Heart right ventricle (tissue), 16 donors: ENCODE data around the gene CD244. TPM values are rescaled to one million over a fixed set of nuclear protein-coding genes. Genes with fewer than 3 reads are reported as not detected.
A peak's percentile ranks its signal among the peaks of the same experiment; 100 is the strongest.

Experiments
- ATAC-seq, 8 donors: fragments of 200-7000 bp; cut with Tn5 transposase; one replicate each; pipeline ENCODE4 v1.9.1; 2020; ENCODE audit warnings: mild to moderate bottlenecking in 8 of 8, moderate library complexity in 8 of 8, moderate number of reproducible peaks in 1 of 8
- DNase-seq, 2 donors: peaks; one replicate each; pipeline ENCODE4 v3.0.0-alpha.2; 2020
- H3K27ac ChIP-seq, 10 donors: fragments of 200-600 bp; sonication (generic) in 2 of 10; one replicate each; pipeline versions ENCODE4 v1.5.0 to v1.8.0; 2020 to 2022; ENCODE audit warnings: mild to moderate bottlenecking in 3 of 10
- H3K27me3 ChIP-seq, 7 donors: fragments of 200-600 bp; one replicate each; pipeline ENCODE4 v1.8.0; 2021 to 2022; ENCODE audit warnings: mild to moderate bottlenecking in 2 of 7
- H3K36me3 ChIP-seq, 9 donors: fragments of 200-600 bp; sonication (generic) in 1 of 9; one replicate each; pipeline versions ENCODE4 v1.5.0 to v1.8.0; 2020 to 2022; ENCODE audit warnings: mild to moderate bottlenecking in 2 of 9
- H3K4me1 ChIP-seq, 9 donors: fragments of 200-600 bp; sonication (generic) in 1 of 9; one replicate each; pipeline versions ENCODE4 v1.5.0 to v1.8.0; 2020 to 2022; ENCODE audit warnings: mild to moderate bottlenecking in 4 of 9
- H3K4me3 ChIP-seq, 10 donors: fragments of 200-600 bp; sonication (generic) in 2 of 10; one replicate each; pipeline versions ENCODE4 v1.5.0 to v1.8.0; 2020 to 2022; ENCODE audit warnings: mild to moderate bottlenecking in 7 of 10, moderate library complexity in 2 of 10
- H3K9me3 ChIP-seq, 11 donors: fragments of 200-600 bp in 10 of 11; sonication (generic) in 2 of 11; one replicate each; pipeline versions ENCODE4 v1.5.0 to v1.8.0; 2013 to 2022; ENCODE audit warnings: mild to moderate bottlenecking in 2 of 11, control low read depth in 1 of 11, moderate library complexity in 1 of 11
- WGBS, 2 donors: extraction: QIAGEN DNeasy Blood & Tissue Kit; methylation state at CpG; one replicate each; pipeline ENCODE4 v1.1.7; 2013; ENCODE audit warnings: inconsistent platforms in 1 of 2; 5-methylcytosine and 5-hydroxymethylcytosine counted together
- intact Hi-C, 10 donors: fragments of 100-400 bp; cut with DNase I; formaldehyde crosslinking; loops; one replicate each; pipeline versions ENCODE4 v1.11.1 to v1.14.2; 2022
- polyA plus RNA-seq, 2 donors: library from polyadenylated mRNA; stranded (reverse); fragments of 200-250 nt; gene quantifications; one replicate each; pipeline ENCODE4 v1.2.3, GENCODE V29; 2013
- total RNA-seq, 10 donors: library from RNA; stranded (reverse); fragmentation: NEBNext Ultra II Directional in 3 of 10; extraction: Animal tissue kit (Norgen Biotek cat#: 25700) in 3 of 10; gene quantifications; one replicate each; pipeline versions ENCODE4 v1.2.1 to v1.2.4, GENCODE V29; 2021 to 2023
- TF ChIP-seq, protein P1 (sequence below), 9 donors: fragments of 200-600 bp; sonication (generic) in 2 of 9; IDR thresholded peaks; one replicate each; pipeline versions ENCODE4 v1.5.0 to v1.8.0; 2021 to 2022; ENCODE audit warnings: antibody characterized with exemption in 9 of 9, mild to moderate bottlenecking in 5 of 9, moderate library complexity in 1 of 9
- donor health status: Arrhythmogenic right ventricular cardiomyopathy.
- donor health status: ischemic (EF 13 %, LVEDD 7.1; RV severe dilation, severe dysfunction).
- donor health status: healthy with polysubstance abuse.
- donor health status: DM: no; HTN: yes; CAD: no.
- donor health status: DM: no; HTN: no; CAD: no.
- donor health status: ischemic (EF 25% LVEDD 6.9; RV normal size, moderate dysfunction).
- donor health status: ischemic (EF 25% LVEDD 5.7; RV mildly dilated, moderate dysfunction).
- donor health status: healthy.
- donor health status: DM: yes; HTN: yes; CAD: no.
- donor health status: Ischemic cardiomyopathy.
- donor health status: ischemic (EF 35%, LVEDD 5.7; RV mildly dilated, moderate dysfunction).
- donor health status: nonischemic (EF 11% LVEDD 7.7; RV severe dilation, severe dysfunction).
- donor health status: DM: yes; HTN: yes; CAD: no.
- donor health status: PGD.
- donor health status: ischemic (EF 29% LVEDD 5.4; RV normal size, mild dysfunction).
- donor health status: nonischemic (EF 23%, LVEDD 6.1; RV moderate dilation, normal function).

Gene CD244
- total and polyA plus RNA-seq, 12 donors = 0.10 to 1.5 (median 0.23) TPM; not detected in 4

DNA sequence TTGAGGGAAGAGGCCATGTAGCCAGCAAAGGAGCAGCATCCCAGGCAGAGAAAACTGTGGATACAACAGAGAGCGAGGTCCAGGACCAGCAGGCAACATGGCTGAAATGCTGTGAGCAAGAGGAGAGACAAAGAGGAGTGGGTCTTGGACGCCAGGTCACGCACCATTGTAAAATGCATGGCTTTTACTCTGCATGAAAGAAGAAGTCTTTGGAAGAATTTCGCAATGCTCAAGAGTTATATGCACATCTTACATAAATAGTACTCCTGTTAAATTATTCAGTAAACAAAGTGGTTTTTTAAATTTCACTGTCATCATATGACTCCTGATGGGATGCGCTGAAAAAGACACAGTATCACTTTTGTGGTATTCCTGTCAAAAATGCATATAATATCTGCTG lies 3.5 kb downstream of the CD244 start:
- Histone ChIP-seq H3K9me3 (no peaks in the 10 kb centered on the region), H3K36me3 (no peaks in the 10 kb centered on the region), H3K27ac (no peak overlapping the region), H3K27me3 (peaks cover 0 to 29% (median 18%) of the 10 kb centered on the region in 7 donors), H3K4me1 (peaks cover 0 to 68% (median 0%) of the 10 kb centered on the region in 9 donors), H3K4me3 (no peak overlapping the region)
- 87 to 91% methylated on average over 5 of the region's 5 CpGs for WGBS, 2 donors
- DNase-seq = no peak
- TF ChIP-seq, protein P1, sequence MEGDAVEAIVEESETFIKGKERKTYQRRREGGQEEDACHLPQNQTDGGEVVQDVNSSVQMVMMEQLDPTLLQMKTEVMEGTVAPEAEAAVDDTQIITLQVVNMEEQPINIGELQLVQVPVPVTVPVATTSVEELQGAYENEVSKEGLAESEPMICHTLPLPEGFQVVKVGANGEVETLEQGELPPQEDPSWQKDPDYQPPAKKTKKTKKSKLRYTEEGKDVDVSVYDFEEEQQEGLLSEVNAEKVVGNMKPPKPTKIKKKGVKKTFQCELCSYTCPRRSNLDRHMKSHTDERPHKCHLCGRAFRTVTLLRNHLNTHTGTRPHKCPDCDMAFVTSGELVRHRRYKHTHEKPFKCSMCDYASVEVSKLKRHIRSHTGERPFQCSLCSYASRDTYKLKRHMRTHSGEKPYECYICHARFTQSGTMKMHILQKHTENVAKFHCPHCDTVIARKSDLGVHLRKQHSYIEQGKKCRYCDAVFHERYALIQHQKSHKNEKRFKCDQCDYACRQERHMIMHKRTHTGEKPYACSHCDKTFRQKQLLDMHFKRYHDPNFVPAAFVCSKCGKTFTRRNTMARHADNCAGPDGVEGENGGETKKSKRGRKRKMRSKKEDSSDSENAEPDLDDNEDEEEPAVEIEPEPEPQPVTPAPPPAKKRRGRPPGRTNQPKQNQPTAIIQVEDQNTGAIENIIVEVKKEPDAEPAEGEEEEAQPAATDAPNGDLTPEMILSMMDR (IDR thresholded peaks at IDR 0.05) = no peak
- no peak for ATAC-seq
- intact Hi-C loops = no loop called here

DNA sequence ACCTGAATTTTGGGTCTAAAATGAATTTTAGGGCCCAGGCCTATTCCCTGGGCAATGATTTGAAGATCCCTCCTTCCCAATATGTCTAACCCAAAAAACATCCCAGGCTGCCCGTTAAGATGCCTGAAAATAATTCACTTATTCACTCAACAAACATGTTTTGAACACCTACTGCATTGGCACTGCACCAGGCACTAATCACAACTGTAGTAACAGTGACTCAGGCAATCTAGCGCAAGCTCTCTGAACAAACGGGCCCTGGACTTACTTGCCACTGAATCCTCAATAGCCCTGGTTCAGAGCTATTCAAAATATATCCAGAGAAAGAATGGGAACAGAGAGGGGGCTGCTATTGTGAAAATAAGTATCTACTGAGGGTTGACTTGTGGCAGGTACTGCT lies 4.2 kb downstream of the CD244 start:
- no peak for ATAC-seq
- Histone ChIP-seq H3K36me3 (no peaks in the 10 kb centered on the region), H3K4me1 (peaks cover 0 to 61% (median 0%) of the 10 kb centered on the region in 9 donors), H3K9me3 (no peaks in the 10 kb centered on the region), H3K27ac (no peak overlapping the region), H3K4me3 (no peak overlapping the region), H3K27me3 (peaks cover 0 to 29% (median 18%) of the 10 kb centered on the region in 7 donors)
- no peak for DNase-seq
- TF ChIP-seq, protein P1 (IDR thresholded peaks at IDR 0.05) = no peak
- intact Hi-C loops = no loop called here
- 57 to 75% methylated on average over 3 of the region's 3 CpGs for WGBS, 2 donors

DNA sequence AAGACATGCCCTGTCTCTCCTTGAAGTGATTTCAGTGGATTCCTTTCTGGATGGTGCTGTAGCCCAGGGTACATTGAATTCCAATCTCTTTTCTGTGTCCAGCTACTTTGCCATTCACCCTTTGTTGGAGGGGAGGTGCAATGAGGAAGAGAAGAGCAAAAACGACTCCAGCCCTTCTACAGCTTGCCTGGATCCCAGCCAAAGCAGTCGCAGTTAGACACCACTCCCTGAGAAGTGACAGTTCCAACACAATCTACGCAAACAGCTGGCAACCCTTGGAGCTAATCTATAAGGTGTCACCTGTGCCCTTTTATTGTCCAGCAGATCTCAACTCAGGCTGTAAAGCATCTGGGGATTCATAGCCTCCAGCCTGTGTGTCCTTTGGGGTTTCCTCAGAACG lies 4.6 kb downstream of the CD244 start:
- Histone ChIP-seq H3K36me3 (no peaks in the 10 kb centered on the region), H3K27me3 (peaks cover 0 to 26% (median 18%) of the 10 kb centered on the region in 7 donors), H3K4me1 (peaks cover 0 to 57% (median 0%) of the 10 kb centered on the region in 9 donors), H3K4me3 (no peak overlapping the region), H3K27ac (no peak overlapping the region), H3K9me3 (peaks cover 0 to 1% (median 0%) of the 10 kb centered on the region in 11 donors)
- WGBS, 2 donors = 29 to 30% methylated on average over 4 of the region's 4 CpGs
- intact Hi-C loops = no loop called here
- DNase-seq = no peak
- ATAC-seq = peak in 1 of 8 donors; percentile 50
- TF ChIP-seq, protein P1 (IDR thresholded peaks at IDR 0.05) = no peak

DNA sequence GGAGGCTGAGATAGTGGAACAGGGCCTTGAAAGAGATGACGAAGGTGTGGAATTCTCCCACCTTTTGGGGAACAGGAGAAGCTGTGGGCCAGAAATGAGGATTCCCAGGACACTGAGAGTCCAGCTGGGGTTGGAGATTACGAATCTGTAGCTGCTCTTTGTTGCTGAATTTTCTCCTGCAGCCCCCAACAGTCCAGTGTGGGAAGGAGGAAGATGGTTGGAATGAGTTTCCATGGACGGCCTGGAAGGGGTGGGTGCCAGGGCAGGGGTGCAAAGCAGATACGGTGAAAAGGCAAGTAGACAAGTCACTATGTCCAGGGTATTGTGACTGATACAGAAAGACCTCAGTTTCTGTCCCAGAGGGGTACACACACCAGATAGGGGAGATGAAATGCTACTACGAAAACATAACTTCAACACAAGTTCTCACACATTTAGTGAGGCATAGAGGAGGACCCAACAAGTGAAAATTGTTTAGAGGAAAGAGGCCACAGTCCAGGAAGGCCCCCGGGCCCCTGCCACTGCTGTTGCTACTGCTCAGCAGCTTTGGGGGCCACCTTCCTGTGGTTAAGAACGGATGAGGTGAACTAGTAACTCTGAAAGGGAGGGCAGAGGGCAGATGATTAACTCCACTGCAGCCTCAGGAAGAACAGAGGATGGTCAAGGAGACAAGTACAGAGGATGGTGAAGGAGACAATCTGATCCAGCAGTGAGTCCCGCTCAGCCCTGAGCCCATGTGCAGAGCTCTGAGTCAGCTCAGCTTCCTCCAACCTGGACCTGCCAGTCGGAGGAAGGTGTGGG lies 7.3 kb downstream of the CD244 start:
- peak overlapping the region in 1 of 10 donors; percentile 38 for H3K27ac ChIP-seq
- TF ChIP-seq, protein P1 (IDR thresholded peaks at IDR 0.05) = no peak
- no peak for ATAC-seq
- 65 to 69% methylated on average over 9 of the region's 9 CpGs for WGBS, 2 donors
- H3K36me3 ChIP-seq = no peaks in the 10 kb centered on the region
- H3K9me3 ChIP-seq = peaks cover 0 to 6% (median 0%) of the 10 kb centered on the region in 11 donors
- H3K27me3 ChIP-seq = peaks cover 0 to 7% (median 0%) of the 10 kb centered on the region in 7 donors
- peaks cover 0 to 31% (median 0%) of the 10 kb centered on the region in 9 donors for H3K4me1 ChIP-seq
- no peak overlapping the region for H3K4me3 ChIP-seq
- DNase-seq = no peak
- intact Hi-C loops = no loop called here
